Dedifferentiated amniotic fluid mesenchymal stem cell (primary cell): ENCODE results near the gene PTCH2.
A peak's percentile ranks its signal among the peaks of the same experiment; 100 is the strongest.

ENCODE experiments used
- DNase-seq: peaks from one replicate; pipeline ENCODE4 v3.0.0-alpha.2; 2016; ENCODE audit errors: extremely low spot score

PTCH2 gene

GRCh38 chr1:44783697-44784093 lies 59.4 kb downstream of the PTCH2 start:
- DNase-seq = no peak

GRCh38 chr1:44780583-44781121 lies 62.4 kb downstream of the PTCH2 start:
- DNase-seq = no peak

GRCh38 chr1:44778705-44779576 lies 64.1 kb downstream of the PTCH2 start:
- no peak for DNase-seq

- DNase-seq = no peak
Measured at GRCh38 chr1:44777969-44778635, 65.0 kb downstream of the PTCH2 start.

GRCh38 chr1:44777547-44777946 lies 65.5 kb downstream of the PTCH2 start:
- no peak for DNase-seq

- no peak for DNase-seq
Measured at GRCh38 chr1:44776730-44777068, 66.4 kb downstream of the PTCH2 start.

- DNase-seq = no peak
Measured at GRCh38 chr1:44775930-44776729, 66.9 kb downstream of the PTCH2 start.

GRCh38 chr1:44775078-44775929 lies 67.7 kb downstream of the PTCH2 start, which contains the start of gene RPS8:
Gene RPS8 (plus strand): TSS chr1:44775540. CDS start chr1:44775597, 57 bp downstream.
- peak; percentile 93 for DNase-seq
